Activated T-cell treated with anti-CD3 and anti-CD28 coated beads for 24 hours (primary cell): Measurements from ENCODE around the gene HBZ.
"Not testable (repeated sequence)": the region's sequence is repeated elsewhere in the genome, so short reads cannot be mapped to it uniquely, and the experiment has no call there.

Source experiments
- DNase-seq: peaks from one replicate; pipeline ENCODE4 v3.0.0-alpha.2; 2020; ENCODE audit warnings: low read depth

Gene HBZ

GRCh38 chr16:138049-138417 lies 14.4 kb upstream of the HBZ start:
- DNase-seq, result peak; percentile 9

- no peak for DNase-seq
These were observed 12.1 kb upstream of the HBZ start for GRCh38 chr16:140175-140857.

DNA sequence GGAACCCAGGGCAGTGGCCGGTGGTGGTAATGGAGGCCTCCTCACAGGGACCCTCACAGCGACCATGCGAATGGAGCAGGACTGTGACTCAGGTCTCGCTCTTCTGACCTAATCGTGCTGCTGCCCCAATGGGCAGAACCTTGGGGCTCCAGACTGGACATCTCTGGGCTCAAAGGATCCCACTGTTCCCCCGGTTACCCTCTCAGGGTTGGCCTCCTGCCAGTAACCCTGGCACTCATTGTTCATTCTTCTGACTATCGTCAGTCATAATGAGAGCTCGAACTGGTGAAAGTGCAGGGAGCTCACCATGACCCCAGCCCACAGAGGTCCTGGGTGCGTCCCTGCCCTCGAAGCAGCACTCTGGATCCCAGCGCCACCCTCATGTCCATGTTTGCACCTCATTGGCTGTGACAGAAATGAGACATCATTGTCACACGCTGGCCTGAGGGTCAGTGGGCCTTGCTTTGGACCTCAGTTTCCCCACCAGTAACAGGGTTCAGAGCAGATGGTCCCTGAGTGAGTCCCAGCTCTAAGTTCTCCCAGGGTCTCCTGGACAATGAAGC lies 10.0 kb upstream of the HBZ start:
- DNase-seq, result no peak

DNA sequence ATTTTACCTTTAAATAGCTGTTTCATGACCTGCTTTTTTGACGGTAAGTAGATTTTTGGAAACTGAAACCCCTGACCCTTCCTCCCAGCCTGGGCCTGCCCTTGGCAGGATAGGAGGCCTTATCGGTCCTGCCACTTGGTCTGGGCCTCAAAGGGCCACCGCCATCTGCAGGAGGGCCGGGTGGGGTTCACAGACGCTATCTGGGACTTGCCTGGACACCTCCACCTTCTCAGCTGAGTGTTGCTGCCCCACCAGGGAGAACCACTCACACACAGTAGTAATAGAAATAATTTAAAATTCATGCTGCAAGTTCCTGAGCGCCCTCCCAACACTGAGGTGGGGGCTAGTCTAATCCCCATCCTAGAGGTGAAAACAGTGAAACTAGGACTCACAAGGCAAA lies 9.4 kb upstream of the HBZ start:
- no peak for DNase-seq

DNA sequence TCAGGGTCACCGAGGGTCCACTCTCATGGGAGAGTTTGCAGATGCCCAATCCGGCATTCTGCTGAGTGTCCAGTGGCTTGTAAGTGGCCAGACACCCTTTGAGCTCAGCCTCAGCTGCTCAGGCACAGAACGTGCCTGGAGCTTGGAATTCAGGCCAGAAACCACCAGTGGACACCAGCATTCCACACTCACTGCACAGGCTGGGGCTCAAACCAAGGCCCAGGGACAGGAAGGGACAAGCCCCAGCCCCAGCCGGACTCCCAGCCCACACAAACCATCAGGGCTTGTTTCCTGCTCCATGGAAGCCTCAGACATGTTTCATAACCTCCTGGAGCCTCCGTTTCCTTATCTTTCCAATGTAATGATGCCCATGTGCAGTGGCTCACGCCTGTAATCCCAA lies 9.0 kb upstream of the HBZ start:
- DNase-seq, result no peak

DNA sequence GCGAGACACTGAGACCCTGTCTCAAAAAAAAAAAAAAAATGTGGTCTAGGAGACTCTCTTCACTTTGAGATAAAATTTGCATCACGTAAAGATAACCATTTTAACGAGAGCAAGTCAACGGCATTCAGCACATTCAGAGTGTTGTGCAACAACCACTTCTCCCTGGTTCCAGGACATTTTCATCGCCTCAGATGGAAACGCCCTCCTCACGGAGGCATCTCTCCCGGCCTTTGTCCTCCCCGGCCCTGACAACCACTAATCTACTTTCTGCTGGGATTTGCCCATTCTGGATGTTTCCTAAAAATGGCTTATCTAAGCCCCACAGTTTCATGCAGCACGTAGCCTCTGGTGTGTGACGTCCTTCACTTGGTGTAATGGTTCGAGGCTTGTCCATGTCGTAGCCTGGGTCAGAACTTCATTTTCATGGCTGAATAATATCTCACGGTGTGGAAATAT lies 7.6 kb upstream of the HBZ start:
- DNase-seq, result no peak

DNA sequence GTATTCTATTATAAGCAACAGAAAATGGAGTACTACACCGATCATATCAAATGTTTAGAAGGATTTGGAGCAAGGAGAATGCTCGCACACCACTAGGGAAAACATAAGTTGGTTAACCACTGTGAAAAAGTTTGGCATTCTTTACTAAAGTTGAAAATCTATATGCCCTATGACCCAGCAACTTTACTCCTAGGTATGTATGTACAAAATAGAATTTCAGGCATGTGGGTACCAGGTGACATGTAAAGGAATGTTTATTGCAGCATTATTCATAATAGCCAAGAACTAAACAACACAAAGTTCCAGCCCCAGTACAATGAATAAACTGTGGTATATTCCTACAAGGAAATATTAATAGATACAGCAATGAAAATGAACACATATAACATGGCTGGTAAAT lies 5.8 kb upstream of the HBZ start:
- no peak for DNase-seq

GRCh38 chr16:149024-149660 lies 3.3 kb upstream of the HBZ start:
- no peak for DNase-seq

DNA sequence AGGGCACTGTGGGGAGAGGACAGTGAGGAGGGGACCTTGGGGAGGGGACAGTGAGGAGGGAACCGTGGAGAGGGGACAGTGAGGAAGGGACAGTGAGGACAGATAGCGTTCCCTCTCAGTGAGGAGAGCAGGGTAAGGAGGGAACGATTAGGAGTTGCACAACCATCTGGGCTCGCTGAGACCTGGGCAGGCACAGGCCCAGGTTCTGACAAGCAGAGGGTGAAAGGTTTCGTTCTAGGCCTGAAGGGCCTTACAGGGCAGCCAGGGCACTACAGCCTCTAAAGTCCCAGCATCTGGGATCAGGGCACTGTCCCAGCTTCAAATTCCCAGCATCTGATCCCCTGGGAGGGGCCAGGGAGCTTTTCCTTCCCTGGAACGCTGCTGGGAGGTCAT lies 681 bp downstream of the HBZ start:
- DNase-seq, result not testable (repeated sequence)

GRCh38 chr16:153550-154216 lies 1.2 kb downstream of the HBZ start:
- DNase-seq, result not testable (repeated sequence)

DNA sequence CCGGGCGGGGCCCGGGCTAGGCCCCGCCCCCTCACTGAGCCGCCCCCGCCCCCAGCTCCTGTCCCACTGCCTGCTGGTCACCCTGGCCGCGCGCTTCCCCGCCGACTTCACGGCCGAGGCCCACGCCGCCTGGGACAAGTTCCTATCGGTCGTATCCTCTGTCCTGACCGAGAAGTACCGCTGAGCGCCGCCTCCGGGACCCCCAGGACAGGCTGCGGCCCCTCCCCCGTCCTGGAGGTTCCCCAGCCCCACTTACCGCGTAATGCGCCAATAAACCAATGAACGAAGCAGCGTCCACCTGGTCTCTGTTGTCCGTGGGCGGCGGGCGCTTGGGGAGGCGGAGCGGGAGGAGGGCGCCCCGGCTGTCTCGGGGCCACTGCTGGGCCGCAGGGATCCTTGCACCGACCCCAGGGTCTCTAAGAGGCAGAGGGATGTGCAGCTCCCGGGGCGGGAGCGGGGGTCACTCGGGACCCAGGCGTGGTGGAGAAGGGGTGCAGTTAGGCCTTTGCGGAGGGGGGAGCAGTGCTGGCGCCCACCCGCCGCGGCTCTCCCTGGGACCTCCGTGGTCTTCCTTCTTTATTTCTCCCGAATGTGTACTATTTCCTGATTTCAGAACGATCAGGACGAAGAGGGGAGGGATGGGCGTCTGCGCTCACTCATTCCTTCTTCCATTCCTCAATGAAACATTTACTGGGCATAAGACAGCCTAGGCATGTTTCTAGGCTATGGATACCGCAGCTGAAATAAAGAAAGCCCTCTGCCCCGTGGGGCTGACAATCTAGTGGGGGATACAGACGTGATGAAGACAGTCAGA lies 2.0 kb downstream of the HBZ start:
- no peak for DNase-seq

GRCh38 chr16:155031-155398 lies 2.6 kb downstream of the HBZ start:
- DNase-seq, result no peak

DNA sequence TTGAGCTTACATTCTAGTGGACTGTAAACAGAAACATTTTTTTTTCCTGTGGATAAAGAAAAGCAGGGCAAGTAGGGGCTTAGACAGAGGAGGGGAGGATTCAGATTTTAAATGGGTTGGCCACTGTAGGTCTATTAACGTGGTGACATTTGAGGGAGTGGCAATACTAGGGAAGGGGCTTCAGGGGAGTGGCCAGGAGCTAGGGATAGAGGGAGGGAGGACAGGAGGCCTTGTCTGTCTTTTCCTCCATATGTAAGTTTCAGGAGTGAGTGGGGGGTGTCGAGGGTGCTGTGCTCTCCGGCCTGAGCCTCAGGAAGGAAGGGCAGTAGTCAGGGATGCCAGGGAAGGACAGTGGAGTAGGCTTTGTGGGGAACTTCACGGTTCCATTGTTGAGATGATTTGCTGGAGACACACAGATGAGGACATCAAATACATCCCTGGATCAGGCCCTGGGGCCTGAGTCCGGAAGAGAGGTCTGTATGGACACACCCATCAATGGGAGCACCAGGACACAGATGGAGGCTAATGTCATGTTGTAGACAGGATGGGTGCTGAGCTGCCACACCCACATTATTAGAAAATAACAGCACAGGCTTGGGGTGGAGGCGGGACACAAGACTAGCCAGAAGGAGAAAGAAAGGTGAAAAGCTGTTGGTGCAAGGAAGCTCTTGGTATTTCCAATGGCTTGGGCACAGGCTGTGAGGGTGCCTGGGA lies 6.8 kb downstream of the HBZ start:
- DNase-seq, result no peak

GRCh38 chr16:160242-160641 lies 7.8 kb downstream of the HBZ start:
- DNase-seq, result not testable (repeated sequence)

GRCh38 chr16:160691-161190 lies 8.3 kb downstream of the HBZ start:
- no peak for DNase-seq

GRCh38 chr16:162271-162991 lies 10.0 kb downstream of the HBZ start:
- no peak for DNase-seq

GRCh38 chr16:163139-163538 lies 10.7 kb downstream of the HBZ start:
- DNase-seq, result not testable (repeated sequence)

DNA sequence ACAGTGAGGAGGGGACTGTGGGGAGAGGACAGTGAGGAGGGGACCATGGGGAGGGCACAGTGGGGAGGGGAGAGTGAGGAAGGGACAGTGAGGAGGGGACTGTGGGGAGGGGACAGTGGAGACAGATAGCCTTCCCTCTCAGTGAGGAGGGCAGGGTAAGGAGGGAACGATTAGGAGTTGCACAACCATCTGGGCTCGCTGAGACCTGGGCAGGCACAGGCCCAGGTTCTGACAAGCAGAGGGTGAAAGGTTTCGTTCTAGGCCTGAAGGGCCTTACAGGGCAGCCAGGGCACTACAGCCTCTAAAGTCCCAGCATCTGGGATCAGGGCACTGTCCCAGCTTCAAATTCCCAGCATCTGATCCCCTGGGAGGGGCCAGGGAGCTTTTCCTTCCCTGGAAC lies 11.3 kb downstream of the HBZ start:
- DNase-seq, result not testable (repeated sequence)

- DNase-seq, result not testable (repeated sequence)
These were observed 11.8 kb downstream of the HBZ start for GRCh38 chr16:164134-164823.
